ENCODE results near the gene USP40. TPM values are rescaled to one million over a fixed set of nuclear protein-coding genes. Genes with fewer than 3 reads are reported as not detected.

The USP40 gene
- total RNA-seq, 1 experiment from 2014 or later = 10.3 TPM

DNA sequence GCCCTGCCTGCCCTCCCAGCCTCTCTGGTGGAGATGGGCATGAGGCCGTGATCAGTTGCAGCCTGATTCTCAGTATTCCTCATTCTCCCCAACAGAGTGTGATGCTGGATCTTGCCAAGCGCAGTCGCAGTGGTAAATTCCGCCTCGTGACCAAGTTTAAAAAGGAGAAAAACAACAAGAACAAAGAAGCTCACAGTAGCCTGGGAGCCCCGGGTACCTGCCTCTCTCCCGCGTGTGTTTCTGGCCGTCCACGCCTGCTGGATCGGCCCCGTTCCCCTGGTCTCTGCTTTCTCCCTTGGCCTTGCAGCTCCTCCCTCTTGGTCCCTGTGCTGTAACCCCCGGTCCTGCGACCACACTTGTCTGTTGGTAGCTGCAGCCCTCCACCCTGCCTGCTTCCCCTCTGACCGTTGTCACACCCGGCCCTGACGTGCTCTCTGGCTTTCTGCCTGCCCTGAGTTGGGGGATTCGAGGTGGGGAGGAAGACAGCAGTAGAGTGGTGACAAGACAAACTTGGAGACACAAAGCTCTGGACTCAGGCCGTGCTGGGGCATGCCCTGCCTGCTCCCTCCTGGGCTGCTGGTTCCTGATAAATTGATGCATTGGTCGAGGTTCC lies 99.5 kb downstream of the USP40 start:
- ChIA-PET POLR2A (no interaction called here), CTCF (interaction anchor here (3.8 kb wide), 1 partner anchor 18 kb away, joined by 14 read pairs; no protein-coding TSS in a partner anchor)
- TF ChIP-seq ZNF317 (CRISPR knock-in tag; IDR thresholded peaks at IDR 0.05; ENCODE audit: borderline replicate concordance, low read depth) = no peak
- TF ChIP-seq, protein P1, sequence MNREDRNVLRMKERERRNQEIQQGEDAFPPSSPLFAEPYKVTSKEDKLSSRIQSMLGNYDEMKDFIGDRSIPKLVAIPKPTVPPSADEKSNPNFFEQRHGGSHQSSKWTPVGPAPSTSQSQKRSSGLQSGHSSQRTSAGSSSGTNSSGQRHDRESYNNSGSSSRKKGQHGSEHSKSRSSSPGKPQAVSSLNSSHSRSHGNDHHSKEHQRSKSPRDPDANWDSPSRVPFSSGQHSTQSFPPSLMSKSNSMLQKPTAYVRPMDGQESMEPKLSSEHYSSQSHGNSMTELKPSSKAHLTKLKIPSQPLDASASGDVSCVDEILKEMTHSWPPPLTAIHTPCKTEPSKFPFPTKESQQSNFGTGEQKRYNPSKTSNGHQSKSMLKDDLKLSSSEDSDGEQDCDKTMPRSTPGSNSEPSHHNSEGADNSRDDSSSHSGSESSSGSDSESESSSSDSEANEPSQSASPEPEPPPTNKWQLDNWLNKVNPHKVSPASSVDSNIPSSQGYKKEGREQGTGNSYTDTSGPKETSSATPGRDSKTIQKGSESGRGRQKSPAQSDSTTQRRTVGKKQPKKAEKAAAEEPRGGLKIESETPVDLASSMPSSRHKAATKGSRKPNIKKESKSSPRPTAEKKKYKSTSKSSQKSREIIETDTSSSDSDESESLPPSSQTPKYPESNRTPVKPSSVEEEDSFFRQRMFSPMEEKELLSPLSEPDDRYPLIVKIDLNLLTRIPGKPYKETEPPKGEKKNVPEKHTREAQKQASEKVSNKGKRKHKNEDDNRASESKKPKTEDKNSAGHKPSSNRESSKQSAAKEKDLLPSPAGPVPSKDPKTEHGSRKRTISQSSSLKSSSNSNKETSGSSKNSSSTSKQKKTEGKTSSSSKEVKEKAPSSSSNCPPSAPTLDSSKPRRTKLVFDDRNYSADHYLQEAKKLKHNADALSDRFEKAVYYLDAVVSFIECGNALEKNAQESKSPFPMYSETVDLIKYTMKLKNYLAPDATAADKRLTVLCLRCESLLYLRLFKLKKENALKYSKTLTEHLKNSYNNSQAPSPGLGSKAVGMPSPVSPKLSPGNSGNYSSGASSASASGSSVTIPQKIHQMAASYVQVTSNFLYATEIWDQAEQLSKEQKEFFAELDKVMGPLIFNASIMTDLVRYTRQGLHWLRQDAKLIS (CRISPR knock-in tag; IDR thresholded peaks at IDR 0.05; ENCODE audit: borderline replicate concordance) = no peak
- no peak for TF ChIP-seq ZNF416 (CRISPR knock-in tag; IDR thresholded peaks at IDR 0.05)
- TF ChIP-seq MYBL2 (CRISPR knock-in tag; IDR thresholded peaks at IDR 0.05) = no peak
- no peak for TF ChIP-seq USF1 (CRISPR knock-in tag; IDR thresholded peaks at IDR 0.05)
- TF ChIP-seq E2F4 (CRISPR knock-in tag; IDR thresholded peaks at IDR 0.05; ENCODE audit: borderline replicate concordance, low read depth) = no peak
- TF ChIP-seq, protein P2, sequence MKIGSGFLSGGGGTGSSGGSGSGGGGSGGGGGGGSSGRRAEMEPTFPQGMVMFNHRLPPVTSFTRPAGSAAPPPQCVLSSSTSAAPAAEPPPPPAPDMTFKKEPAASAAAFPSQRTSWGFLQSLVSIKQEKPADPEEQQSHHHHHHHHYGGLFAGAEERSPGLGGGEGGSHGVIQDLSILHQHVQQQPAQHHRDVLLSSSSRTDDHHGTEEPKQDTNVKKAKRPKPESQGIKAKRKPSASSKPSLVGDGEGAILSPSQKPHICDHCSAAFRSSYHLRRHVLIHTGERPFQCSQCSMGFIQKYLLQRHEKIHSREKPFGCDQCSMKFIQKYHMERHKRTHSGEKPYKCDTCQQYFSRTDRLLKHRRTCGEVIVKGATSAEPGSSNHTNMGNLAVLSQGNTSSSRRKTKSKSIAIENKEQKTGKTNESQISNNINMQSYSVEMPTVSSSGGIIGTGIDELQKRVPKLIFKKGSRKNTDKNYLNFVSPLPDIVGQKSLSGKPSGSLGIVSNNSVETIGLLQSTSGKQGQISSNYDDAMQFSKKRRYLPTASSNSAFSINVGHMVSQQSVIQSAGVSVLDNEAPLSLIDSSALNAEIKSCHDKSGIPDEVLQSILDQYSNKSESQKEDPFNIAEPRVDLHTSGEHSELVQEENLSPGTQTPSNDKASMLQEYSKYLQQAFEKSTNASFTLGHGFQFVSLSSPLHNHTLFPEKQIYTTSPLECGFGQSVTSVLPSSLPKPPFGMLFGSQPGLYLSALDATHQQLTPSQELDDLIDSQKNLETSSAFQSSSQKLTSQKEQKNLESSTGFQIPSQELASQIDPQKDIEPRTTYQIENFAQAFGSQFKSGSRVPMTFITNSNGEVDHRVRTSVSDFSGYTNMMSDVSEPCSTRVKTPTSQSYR (CRISPR knock-in tag; IDR thresholded peaks at IDR 0.05) = no peak
- TF ChIP-seq TEAD4 (CRISPR knock-in tag; IDR thresholded peaks at IDR 0.05) = no peak
- Mint-ChIP-seq H3K4me3 (no peak overlapping the region), H3K27ac (no peak overlapping the region), H3K27me3 (ENCODE audit: low read depth) (no peaks in the 10 kb centered on the region), H3K4me1 (no peaks in the 10 kb centered on the region), H3K9me3 (no peaks in the 10 kb centered on the region), H3K36me3 (peaks cover 33% of the 10 kb centered on the region)
- no peak for ATAC-seq
- no peak for DNase-seq (ENCODE audit: low spot score)

DNA sequence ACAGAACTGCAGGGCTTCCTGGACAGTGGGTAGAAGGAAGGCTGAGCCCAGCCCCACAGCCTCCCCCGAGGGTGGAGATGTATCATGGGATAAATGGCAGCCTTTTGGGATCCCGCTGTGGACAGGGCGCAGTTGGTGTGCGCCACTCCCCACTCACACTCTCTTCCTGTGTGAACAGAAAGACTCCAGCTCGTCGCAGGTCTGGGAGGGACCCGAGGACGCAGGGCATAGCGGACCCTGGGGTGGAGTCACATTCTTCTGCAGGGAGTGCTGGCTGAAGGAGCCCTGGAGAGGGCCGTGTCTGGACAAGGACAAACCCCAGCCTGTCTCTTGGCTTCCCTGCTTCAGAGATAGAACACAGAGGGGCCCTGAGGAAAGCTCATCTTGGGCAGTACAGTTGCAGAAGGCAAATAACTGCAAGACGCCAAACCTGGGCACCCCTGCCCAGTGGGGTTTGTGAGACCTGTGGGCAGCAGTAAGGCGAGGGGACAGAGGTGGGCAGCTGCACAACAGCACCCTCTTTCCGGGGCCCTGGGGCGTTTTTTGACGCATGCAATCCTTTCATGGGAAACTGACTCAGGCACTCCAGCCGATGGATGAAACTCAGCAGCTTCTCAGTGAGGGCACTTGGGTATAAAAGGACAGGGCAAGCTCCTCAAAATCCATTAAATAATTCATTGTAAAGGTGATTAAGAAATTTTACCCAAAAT lies 101.9 kb downstream of the USP40 start:
- no peak for TF ChIP-seq ESRRA (CRISPR knock-in tag; IDR thresholded peaks at IDR 0.05; ENCODE audit: borderline replicate concordance)
- TF ChIP-seq RELA (CRISPR knock-in tag; IDR thresholded peaks at IDR 0.05; ENCODE audit: borderline replicate concordance) = no peak
- no peak for TF ChIP-seq E2F4 (CRISPR knock-in tag; IDR thresholded peaks at IDR 0.05; ENCODE audit: borderline replicate concordance, low read depth)
- TF ChIP-seq TCF7 (CRISPR knock-in tag; IDR thresholded peaks at IDR 0.05; ENCODE audit: low read depth) = no peak
- no peak for TF ChIP-seq E2F1 (CRISPR knock-in tag; IDR thresholded peaks at IDR 0.05)
- TF ChIP-seq, protein P3, sequence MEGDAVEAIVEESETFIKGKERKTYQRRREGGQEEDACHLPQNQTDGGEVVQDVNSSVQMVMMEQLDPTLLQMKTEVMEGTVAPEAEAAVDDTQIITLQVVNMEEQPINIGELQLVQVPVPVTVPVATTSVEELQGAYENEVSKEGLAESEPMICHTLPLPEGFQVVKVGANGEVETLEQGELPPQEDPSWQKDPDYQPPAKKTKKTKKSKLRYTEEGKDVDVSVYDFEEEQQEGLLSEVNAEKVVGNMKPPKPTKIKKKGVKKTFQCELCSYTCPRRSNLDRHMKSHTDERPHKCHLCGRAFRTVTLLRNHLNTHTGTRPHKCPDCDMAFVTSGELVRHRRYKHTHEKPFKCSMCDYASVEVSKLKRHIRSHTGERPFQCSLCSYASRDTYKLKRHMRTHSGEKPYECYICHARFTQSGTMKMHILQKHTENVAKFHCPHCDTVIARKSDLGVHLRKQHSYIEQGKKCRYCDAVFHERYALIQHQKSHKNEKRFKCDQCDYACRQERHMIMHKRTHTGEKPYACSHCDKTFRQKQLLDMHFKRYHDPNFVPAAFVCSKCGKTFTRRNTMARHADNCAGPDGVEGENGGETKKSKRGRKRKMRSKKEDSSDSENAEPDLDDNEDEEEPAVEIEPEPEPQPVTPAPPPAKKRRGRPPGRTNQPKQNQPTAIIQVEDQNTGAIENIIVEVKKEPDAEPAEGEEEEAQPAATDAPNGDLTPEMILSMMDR (IDR thresholded peaks at IDR 0.05) = no peak
- Mint-ChIP-seq H3K27me3 (ENCODE audit: low read depth) (no peaks in the 10 kb centered on the region), H3K4me3 (no peak overlapping the region), H3K9me3 (no peaks in the 10 kb centered on the region), H3K36me3 (peaks cover 34% of the 10 kb centered on the region), H3K4me1 (no peaks in the 10 kb centered on the region), H3K27ac (no peak overlapping the region)
- POLR2A ChIA-PET = no interaction called here
- DNase-seq (ENCODE audit: low spot score) (no peak), ATAC-seq (no peak)
- CTCF ChIA-PET = interaction anchor here (1.0 to 1.6 kb wide), 2 partner anchors 17 to 33 kb away, joined by 3 read pairs; no protein-coding TSS in a partner anchor
